GM18873 (cell line): ENCODE data around the gene RNF135.
"Not testable (repeated sequence)": the region's sequence is repeated elsewhere in the genome, so short reads cannot be mapped to it uniquely, and the experiment has no call there.

Experiments used
- ATAC-seq: cut with Tn5 transposase; IDR thresholded peaks from one replicate; pipeline ENCODE4 v1.9.1; 2021; ENCODE audit warnings: mild to moderate bottlenecking, moderate library complexity, moderate number of reproducible peaks; ENCODE audit not compliant: unreplicated experiment, low FRiP score

Gene RNF135

DNA sequence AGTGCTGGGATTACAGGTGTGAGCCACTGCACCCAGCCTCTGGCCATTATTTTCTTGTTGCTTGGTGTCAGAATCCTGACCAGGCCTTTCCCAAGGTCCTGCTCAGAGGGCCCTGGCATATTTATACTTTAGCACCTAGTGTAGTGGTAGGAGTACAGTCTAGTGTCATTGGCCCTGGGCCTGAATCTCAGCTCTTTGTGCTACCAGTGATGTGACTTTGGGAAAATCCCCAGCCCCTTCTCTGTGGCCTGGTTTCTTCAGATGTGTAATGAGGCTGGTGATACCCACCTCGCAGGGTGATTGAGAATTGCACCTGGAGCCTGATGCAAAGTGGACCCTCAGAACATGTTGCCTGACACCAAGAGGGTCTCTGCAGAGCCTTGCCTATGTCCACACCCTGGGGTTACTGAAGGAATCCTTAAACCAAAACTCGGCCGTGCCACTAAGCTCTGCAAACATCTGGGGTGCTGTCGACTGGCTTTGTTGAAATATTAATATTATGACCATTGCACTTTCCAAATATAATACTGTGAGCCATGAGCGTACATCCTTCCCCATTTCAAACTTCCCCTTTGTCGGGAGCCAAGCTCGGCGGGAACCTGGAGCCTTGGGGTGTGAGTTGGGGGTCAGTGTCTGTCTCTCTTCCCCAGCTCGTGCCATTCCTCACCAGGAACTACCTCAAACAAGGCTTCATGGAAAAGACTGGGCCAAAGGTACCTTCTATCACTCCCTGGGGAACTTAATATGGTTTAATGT, 18.0 kb upstream of the RNF135 start:
- no peak for ATAC-seq

DNA sequence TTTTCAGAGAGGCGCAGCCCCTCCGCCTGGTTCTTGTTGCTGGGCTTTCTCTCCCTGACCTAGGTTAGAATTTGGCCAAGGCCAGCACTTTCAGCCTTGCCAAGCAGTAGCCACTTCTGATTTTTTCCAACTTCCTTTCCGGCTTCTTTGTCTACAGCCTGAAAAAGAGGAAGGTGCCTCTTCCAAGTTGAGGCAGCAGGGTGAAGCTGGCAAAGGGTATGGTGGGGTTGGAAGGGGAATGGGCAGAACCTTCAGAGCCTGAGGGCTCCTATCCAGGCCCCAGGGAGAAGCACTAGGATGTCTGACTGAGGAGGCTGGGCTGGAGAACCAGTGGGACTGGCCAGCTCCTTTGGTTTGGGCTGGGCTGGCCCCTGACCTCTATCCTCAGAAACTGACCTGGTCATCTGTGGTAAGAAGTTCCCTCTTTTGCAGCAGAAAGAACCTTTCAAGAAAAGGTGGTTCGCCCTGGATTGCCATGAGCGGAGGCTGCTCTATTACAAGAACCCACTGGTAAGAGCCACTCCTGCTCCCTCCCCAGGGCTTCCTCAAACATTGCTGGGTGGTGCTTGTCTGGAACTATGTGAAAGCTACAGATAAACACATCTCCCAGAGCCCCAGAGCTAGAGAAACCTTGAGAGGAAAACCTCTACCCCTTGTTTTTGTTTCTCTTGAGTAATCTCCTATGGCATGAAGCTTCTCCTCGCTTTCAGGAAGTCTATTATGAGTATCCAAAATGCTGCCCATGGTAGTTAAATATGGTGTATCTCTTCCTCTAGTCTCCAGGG, 16.6 kb upstream of the RNF135 start:
- ATAC-seq, result no peak

DNA sequence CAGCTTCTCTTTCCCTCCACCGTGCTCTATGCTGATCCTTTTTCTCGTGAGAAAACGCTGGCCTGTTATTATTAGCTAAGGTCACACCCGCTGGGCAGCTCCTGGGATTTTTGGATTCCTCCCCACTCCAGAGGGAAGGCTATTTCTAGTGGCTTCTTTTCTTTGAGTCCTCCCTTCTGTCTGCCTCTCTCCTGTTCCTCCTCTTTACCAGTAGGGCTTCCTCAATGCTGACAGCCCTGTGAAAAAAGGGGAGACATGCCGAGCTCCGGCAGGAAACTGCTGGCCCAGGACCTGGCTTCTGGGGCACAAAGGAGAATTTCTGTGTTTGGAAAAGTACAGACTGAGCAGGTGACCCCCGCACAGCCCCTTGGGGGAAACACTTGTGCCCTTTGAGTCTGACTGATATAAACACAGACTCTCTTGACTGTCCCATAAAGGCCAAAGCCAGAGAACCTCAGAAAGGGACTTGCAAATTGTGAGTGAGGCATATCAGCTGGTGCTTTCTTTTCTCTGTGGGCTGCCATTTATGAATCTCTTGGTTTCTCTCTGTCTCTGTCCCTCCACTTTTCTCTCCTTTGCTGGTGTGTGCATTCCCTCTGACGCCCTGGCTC, 14.0 kb upstream of the RNF135 start:
- no peak for ATAC-seq

DNA sequence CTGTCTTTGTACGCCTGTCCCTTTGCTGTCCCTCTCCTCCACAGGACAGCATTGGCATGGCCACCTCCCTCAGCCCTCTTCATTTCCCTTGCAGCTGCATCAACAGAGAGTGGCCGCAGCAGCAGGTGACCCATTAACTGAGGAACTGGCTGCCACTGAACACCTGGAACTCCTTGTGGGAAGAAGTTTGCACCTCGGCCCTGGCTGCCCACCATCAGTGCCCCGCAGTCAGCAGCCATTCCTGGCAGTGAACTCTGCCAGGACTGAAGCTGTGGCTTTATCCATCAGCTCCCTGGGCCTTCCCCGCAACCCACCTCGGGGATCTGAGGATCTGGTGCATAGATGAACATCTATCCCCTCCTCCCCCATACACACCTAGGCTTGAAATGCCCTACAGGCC, 13.1 kb upstream of the RNF135 start:
- no peak for ATAC-seq

DNA sequence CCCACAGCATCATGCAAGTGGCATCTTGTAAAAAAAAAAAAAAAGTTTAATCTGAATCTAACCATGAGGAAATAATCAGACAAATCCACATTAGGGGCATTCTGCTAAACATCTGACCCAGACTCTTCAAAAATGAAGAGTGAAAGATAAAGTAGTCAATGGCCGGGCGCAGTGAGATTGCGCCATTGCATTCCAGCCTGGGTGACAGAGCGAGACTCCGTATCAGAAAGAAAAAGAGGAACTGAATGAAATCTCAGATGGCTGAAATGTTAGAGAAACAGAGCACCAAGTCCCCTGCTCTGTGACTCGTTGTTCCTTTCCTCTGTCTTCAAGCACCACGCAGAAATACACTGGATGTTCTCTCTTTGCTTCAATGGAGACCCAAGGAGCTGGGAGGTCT, 12.7 kb upstream of the RNF135 start:
- no peak for ATAC-seq

DNA sequence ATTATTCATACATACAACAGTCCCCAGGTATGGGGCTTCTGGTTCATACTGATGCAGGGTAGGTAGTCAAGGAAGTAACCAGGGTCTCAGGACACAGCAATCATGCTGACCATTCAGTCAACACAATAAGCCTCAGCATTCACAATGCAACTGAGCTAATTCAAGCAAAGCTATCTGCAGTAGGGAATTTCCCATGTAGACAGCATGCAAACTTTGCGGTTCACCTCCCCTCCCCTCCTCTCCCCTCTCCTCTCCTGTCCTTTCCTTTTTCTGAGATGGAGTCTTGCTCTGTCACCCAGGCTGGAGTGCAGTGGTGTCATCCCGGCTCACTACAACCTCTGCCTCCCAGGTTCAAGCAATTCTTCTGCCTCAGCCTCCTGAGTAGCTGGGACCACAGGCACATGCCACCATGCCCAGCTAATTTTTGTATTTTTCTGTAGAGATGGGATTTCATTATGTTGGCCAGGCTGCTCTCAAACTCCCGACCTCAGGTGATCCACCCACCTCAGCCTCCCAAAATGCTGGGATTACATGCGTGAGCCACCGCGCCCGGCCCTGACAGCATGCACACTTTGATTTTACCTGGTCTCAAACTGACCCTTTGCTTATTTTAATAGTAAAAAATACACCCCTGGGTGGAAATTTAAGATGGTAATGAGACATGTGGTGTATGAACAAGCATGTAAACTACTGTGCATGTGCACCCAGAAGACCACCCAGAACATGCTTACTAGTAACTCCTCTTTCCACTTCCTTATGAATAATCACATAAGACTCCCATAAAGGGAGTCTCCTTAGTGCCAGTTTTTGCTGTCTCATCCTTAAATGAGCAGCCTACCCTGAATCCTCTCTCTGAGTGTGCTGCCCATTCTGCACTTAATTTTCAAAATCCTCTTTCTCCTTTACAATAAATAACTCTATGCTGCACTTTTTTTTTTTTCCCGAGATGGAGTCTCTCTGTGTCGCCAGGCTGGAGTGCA, 9.3 kb upstream of the RNF135 start:
- ATAC-seq, result no peak

DNA sequence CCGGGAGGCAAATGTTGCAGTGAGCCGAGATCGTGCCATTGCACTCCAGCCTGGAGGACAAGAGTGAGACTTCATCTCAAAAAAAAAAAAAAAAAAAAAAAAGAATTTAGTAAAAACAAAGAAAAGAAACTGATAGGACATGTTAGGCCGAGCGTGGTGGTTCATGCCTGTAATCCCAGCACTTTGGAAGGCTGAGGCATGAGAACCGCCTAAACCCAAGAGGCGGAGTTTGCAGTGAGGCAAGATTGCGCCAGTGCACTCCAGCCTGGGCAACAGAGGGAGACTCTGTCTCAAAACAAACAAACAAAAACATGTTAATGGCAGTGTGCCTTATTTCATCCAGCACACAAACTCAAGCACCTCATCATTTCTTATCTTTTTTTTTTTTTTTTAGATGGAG, 6.5 kb upstream of the RNF135 start:
- not testable (repeated sequence) for ATAC-seq

DNA sequence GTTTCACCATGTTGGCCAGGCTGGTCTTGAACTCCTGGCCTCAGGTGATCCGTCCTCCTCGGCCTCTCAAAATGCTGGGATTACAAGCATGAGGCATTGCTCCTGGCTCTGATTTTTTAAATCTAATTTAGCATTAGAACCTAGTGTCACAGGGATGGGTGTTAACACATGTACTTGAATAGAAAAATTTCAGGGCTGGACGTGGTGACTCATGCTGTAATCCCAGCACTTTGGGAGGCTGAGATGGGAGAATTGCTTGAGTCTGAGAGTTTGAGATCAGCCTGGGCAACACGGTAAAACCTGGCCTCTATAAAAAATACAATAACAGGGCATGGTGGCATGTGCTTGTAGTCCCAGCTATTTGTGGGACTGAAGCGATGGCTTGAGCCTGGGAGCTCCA, 6.0 kb upstream of the RNF135 start:
- no peak for ATAC-seq

DNA sequence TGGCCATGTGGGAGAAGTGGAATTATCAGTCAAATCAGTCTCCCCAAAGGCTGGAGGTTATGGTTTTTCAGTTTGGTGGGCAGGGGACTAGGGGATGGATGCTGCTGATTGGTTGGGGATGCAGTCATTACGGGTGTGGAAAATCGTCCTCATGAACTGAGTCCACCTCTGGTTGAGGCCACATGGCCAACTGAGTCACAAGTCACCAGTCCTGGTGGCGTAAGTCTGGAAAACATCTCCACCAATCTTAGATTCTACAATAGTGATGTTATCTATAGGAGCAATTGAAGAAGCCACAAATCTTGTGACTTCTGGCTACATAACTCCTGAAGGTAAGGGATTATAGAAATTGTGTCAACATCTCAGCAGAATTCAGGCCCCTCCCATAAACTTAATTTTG, 5.2 kb upstream of the RNF135 start:
- ATAC-seq, result no peak

DNA sequence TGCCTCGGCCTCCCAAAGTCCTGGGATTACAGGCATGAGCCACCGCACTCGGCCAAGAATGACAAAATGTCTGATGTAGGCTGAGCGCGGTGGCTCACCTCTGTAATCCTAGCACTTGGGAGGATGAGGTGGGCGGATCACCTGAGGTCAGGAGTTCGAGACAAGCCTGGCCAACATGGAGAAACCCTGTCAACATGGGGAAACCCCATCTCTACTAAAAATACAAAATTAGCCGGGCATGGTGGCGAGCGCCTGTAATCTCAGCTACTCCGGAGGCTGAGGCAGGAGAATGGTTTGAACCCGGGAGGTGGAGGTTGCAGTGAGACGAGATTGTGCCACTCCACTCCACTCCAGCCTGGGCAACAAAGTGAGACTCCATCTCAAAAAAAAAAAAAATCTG, 2.9 kb upstream of the RNF135 start:
- ATAC-seq, result not testable (repeated sequence)

DNA sequence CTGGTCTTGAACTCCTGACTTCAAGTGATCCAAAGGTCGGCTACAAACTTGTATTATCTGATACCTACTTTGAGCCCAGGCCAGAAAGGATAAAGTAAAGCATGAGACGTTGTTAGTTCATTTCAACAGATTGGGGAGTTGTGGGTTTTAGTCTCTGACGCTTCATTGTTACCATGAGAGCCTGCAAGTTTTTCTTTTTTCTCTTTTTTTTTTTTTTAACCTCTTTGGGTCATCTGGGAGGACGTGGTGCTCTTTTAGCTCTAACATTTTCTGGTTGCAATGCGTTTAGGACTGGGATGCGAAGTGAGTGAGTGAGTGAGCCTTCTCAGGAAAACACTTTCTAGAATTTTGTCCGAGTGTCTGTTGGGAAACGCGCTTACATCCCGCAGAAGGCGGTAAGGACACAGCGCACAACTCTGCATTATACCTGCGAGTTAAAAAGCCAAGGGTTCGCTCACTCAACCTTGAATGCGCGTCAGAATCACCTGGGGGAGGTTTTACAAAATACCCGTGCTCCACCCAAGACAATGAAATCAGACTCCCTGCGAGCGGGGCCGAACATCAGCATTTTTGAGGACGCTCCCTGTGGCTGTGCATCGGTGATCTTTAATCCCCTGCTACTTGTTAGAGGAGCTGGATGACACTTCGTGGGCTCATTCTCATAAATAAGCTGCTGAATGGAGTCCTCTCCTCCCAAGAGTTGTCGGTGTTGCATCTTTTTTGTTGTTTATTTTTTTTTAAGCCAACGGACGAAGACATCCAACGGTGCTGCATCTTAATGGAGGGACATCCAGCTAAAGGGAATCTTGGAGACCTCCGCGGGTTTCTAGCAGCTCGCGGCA, 629 bp upstream of the RNF135 start:
- ATAC-seq, result no peak

DNA sequence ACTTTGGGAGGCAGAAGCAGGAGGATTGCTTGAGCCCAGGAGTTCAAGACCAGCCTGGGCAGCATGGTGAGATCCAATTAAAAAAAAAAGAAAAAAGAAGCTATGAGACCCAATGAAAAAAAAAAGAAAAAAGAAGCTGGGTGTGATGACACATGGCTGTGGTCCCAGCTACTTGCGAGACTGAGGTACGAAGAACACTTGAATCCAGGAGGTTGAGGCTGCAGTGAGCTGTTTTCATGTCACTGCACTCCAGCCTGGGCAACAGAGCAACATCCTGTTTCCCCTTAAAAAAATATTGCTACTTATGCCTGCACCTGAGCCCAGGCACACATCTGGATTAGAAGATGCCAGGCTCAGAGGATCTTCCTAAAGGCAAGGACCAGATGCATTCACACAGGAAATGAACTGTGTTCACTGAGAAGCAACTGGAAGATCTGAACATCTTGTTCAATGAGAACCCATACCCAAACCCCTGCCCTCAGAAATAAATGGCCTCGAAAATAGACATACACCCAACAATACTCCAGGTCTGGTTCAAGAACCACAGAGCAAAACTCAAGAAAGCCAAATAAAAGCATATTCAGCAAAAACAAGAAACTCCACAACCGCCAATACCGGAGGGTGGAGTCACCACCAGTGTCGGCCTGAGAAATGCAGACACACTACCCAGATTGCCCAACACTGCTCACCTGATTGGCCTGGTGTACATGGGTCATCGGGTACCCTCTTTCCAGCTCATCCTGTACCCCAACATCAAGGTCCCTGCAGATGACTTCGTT, 4.4 kb downstream of the RNF135 start:
- ATAC-seq, result no peak

DNA sequence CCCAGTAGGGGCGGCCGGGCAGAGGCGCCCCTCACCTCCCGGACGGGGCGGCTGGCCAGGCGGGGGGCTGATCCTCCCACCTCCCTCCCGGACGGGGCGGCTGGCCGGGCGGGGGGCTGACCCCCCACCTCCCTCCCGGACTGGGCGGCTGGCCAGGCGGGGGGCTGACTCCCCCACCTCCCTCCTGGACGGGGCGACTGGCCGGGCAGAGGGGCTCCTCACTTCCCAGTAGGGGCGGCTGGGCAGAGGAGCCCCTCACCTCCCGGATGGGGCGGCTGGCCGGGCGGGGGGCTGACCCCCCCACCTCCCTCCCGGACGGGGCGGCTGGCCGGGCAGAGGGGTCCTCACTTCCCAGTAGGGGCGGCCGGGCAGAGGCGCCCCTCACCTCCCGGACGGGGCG, 9.1 kb downstream of the RNF135 start:
- ATAC-seq, result not testable (repeated sequence)

DNA sequence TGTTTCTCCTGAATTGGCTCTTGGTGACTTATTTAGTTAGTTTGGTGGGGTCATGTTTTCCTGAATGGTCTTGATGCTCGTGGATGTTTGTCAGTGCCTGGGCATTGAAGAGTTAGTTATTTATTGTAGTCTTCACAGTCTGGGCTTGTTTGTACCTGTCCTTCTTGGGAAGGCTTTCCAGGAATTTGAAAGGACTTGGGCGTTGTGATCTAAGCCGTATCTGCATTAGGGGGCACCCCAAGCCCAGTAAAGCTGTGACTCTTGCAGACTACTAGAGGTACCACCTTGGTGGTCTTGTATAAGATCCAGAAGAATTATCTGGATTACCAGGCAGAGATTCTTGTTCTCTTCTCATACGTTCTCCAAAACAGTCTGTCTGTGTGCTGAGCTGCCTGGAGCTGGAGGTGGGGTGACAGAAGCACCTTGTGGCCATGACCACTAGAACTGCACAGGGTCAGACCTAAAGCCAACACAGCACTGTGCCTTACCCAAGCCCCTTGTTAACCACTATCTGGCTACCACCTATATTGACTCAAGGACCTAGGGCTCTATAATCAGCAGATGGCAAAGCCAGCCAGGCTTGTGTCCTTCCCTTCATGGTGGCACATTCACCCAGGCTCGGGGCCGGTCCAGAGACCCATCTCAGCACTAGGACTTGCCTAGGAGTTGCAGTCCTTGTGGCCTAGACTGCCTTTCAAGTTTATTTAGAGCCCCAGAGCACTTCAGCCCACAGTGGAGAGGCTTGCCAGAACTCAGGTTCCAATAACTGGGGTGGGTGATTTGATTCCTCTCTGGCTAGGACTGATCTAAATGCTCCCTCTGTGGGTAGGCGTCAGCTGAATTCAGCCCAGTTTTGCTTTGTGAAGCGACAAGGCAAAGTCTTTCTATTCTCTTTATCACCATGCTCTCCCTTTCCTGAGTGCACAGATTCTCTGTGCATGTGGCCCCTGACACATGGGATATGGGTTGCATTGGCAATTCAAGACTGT, 11.0 kb downstream of the RNF135 start:
- no peak for ATAC-seq

DNA sequence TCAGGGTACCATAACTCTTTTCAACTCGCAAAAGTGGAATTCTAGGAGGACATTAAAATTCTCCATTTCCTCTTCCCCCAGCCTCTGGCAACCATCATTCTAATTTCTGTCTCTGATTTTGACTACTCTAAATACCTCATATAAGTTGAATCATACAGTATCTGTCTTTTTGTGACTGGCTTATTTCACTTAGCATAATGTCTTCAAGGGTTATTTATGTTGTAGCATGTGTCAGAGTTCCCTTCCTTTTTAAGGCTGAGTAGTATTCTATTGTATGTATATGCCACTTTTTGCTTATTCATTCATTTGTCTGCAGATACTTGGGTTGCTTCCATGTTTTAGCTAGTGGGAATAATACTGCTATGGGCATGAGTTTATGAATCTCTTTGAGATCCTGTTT, 12.0 kb downstream of the RNF135 start:
- ATAC-seq, result no peak

DNA sequence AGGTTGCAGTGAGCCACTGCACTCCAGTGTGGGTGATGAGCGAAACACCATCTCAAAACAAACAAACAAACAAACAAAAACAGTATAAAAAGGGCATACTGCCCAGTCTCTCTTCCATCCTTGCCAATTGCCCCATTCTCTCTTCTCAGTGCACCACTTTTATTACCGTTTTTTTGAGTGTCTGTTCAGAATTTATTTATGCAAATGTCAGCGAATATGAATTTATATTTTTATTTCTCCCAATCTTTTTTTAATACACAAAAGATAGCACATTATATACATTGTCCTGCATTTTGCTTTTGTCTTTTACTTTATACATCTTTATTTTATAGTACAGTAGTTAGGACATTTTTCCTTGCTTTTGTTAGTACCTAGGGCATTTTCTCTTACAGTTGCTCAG, 19.6 kb downstream of the RNF135 start:
- no peak for ATAC-seq

DNA sequence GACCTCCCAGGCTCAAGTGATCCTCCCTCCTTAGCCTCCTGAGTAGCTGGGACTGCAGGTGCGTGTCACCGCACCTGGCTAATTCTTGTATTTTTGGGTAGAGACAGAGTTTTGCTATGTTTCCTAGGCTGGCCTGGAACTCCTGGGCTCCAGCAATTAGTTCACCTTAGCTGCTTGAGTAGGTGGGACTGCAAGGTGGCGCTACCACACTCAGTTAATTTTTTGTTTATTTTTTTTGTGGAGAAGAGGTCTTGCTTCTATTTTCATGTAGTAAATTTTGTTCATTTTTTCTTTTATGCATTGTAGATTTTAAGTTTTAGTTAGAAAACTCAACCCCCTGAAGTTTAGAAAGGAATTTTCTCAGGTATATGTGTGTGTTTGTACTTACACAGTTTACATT, 21.7 kb downstream of the RNF135 start:
- no peak for ATAC-seq

DNA sequence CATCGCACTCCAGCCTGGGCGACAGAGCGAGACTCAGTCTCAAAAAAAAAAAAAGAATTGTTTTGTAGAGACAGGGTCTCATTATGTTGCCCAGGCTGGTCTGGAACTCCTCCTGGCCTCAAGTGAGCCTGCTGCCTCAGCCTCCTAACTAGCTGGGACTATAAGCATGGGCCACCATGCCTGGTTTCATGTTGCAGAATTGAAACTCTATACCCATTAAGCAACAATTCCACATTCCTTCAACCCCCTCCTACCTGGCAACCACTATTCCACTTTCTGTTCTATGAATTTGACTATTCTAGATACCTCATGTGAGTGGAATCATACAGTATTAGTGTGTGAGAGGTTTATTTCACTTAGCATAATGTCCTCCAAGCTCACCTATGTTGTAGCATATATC, 24.5 kb downstream of the RNF135 start:
- no peak for ATAC-seq
